ENCODE data around the gene P2RY4. TPM values are rescaled to one million over a fixed set of nuclear protein-coding genes. Genes with fewer than 3 reads are reported as not detected.
A peak's percentile ranks its signal among the peaks of the same experiment; 100 is the strongest.
"Not testable (repeated sequence)": the region's sequence is repeated elsewhere in the genome, so short reads cannot be mapped to it uniquely, and the experiment has no call there.

The P2RY4 gene
- total RNA-seq, result under 1 TPM; 0.34 to 0.69 TPM

GRCh38 chrX:70260104-70260503 lies at the start of gene P2RY4:
TSS of gene P2RY4 (minus strand) at chrX:70260204. CDS start at chrX:70259624, 580 bp downstream.
- H3K4me1 Mint-ChIP-seq (ENCODE audit: low read depth), result no peaks in the 10 kb centered on the region
- no peak for ATAC-seq (replicated peaks in 1 of 2)
- H3K36me3 Mint-ChIP-seq (ENCODE audit: insufficient read depth in 2 of 2), result peaks cover 0 to 2% of the 10 kb centered on the region in 2 donors
- H3K9me3 Mint-ChIP-seq, result no peaks in the 10 kb centered on the region
- H3K4me3 Mint-ChIP-seq, result no peak within 1 kb of the TSS
- DNase-seq, result no peak
- H3K27me3 Mint-ChIP-seq (ENCODE audit: low read depth), result peaks cover 29% of the 10 kb centered on the region
- H3K27ac Mint-ChIP-seq, result no peak within 1 kb of the TSS

- Mint-ChIP-seq H3K27ac (no peak overlapping the region), H3K4me1 (ENCODE audit: low read depth) (no peaks in the 10 kb centered on the region), H3K27me3 (ENCODE audit: low read depth) (no peaks in the 10 kb centered on the region), H3K4me3 (no peak overlapping the region), H3K9me3 (no peaks in the 10 kb centered on the region), H3K36me3 (ENCODE audit: insufficient read depth in 2 of 2) (peaks cover 5 to 8% of the 10 kb centered on the region in 2 donors)
- no peak for DNase-seq
- no peak for ATAC-seq (replicated peaks in 1 of 2)
Observed at GRCh38 chrX:70301716-70302115, 41.7 kb upstream of the P2RY4 start.

DNA sequence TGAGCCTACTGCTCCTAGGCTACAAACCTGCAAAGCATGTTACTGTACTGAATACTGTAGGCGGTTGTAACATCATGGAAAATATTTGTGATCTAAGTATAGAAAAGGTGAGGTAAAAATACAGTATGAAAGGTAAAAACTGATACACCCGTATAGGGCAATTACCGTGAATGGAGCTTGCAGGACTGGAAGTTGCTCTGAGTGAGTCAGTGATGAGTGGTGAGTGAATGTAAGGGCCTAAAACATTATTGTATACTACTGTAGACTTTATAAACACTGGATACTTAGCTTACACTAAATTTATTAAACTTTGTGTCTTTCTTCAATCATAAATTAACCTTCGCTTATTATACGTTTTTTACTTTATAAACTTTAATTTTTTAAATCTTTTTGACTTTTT lies 33.6 kb upstream of the P2RY4 start:
- H3K36me3 Mint-ChIP-seq (ENCODE audit: insufficient read depth in 2 of 2), result peaks cover 0 to 1% of the 10 kb centered on the region in 2 donors
- ATAC-seq (replicated peaks in 1 of 2), result no peak
- no peaks in the 10 kb centered on the region for H3K27me3 Mint-ChIP-seq (ENCODE audit: low read depth)
- no peak for DNase-seq
- no peaks in the 10 kb centered on the region for H3K4me1 Mint-ChIP-seq (ENCODE audit: low read depth)
- no peak overlapping the region for H3K27ac Mint-ChIP-seq
- no peaks in the 10 kb centered on the region for H3K9me3 Mint-ChIP-seq
- H3K4me3 Mint-ChIP-seq, result no peak overlapping the region

DNA sequence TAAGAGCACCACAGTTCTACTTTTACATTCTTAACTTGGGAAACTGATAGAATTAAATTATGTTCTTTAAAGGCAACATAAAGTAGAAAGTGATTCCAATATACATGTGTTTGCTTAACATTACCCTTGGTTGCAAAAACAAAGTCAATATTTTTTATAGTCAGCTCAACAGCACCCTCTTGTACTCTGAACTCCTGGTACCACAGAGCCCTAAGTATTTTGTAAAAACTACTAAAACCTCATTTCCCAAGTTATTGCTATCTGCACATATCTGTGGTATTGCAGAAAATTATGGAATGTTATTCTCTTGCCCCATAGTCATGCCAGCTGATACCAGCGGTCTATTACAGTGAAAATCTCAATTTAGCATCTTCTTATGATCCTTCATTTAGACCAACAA lies 32.8 kb upstream of the P2RY4 start:
- ATAC-seq (replicated peaks in 1 of 2), result no peak
- no peak overlapping the region for H3K27ac Mint-ChIP-seq

GRCh38 chrX:70289793-70290770 lies 30.1 kb upstream of the P2RY4 start, which contains the start of the genes KIF4A and PDZD11:
TSS of gene KIF4A (plus strand) at chrX:70290104. CDS start at chrX:70290459, 355 bp downstream.
TSS of gene PDZD11 (minus strand) at chrX:70289927. CDS start at chrX:70289341, 586 bp downstream.
- Mint-ChIP-seq H3K36me3 (ENCODE audit: insufficient read depth in 2 of 2) (peaks cover 0 to 5% of the 10 kb centered on the region in 2 donors), H3K4me3 (peak within 1 kb of the TSS; percentile 90), H3K9me3 (no peaks in the 10 kb centered on the region), H3K4me1 (ENCODE audit: low read depth) (no peaks in the 10 kb centered on the region), H3K27ac (peak within 1 kb of the TSS; percentile 82), H3K27me3 (ENCODE audit: low read depth) (peaks cover 13% of the 10 kb centered on the region)
- DNase-seq, result peak; percentile 87
- peak; percentile 99 for ATAC-seq (replicated peaks in 1 of 2)

More for the DNA sequence above, 32.8 kb upstream of the P2RY4 start:
- no peaks in the 10 kb centered on the region for H3K4me1 Mint-ChIP-seq (ENCODE audit: low read depth)
- no peaks in the 10 kb centered on the region for H3K27me3 Mint-ChIP-seq (ENCODE audit: low read depth)
- peak overlapping the region in 1 of 2 donors; percentile 27 for H3K4me3 Mint-ChIP-seq
- DNase-seq, result no peak
- H3K36me3 Mint-ChIP-seq (ENCODE audit: insufficient read depth in 2 of 2), result peaks cover 0 to 1% of the 10 kb centered on the region in 2 donors
- no peaks in the 10 kb centered on the region for H3K9me3 Mint-ChIP-seq

DNA sequence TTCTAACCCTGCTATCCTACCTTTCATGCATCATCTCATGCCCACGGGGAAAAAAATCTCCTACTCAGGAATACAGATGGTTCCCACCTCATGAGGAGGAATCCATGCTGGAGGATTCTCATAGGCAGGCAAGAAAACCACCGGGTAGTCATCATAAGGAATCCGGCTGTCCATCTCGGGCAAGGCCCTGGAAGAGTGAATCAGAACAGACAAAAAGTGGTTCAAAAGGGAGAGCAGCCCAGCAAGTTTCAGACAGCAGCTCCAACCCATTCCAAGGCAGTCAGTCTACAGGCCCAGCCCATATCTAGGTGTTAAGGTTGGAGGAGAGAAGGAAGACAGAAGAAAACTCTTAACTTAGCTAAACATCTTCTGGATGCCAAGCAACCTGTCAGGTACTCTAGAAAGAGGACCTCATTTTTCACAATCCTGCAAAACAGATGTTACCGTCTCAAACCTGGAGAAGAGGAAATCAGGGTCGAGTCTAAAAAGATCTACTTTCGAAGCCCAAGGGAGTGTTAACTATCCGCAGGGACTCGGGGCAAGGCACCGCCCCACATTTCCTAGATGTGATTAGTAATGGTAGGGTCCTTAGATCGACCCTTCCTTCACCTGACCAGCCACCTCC lies 29.3 kb upstream of the P2RY4 start:
- Mint-ChIP-seq H3K4me3 (peak overlapping the region; percentile 90), H3K36me3 (ENCODE audit: insufficient read depth in 2 of 2) (peaks cover 0 to 5% of the 10 kb centered on the region in 2 donors), H3K27ac (peak overlapping the region; percentile 82), H3K4me1 (ENCODE audit: low read depth) (no peaks in the 10 kb centered on the region), H3K9me3 (no peaks in the 10 kb centered on the region), H3K27me3 (ENCODE audit: low read depth) (peaks cover 13% of the 10 kb centered on the region)
- DNase-seq, result no peak
- no peak for ATAC-seq (replicated peaks in 1 of 2)

- ATAC-seq (replicated peaks in 1 of 2), result no peak
Observed at GRCh38 chrX:70281951-70282350, 21.9 kb upstream of the P2RY4 start, which contains the start of gene RAB41. TSS of gene RAB41 (plus strand) at chrX:70282172. CDS start at chrX:70282218, 46 bp downstream.

GRCh38 chrX:70280573-70280972 lies 20.6 kb upstream of the P2RY4 start:
- Mint-ChIP-seq H3K36me3 (ENCODE audit: insufficient read depth in 2 of 2) (no peaks in the 10 kb centered on the region), H3K27me3 (ENCODE audit: low read depth) (peaks cover 16% of the 10 kb centered on the region), H3K9me3 (no peaks in the 10 kb centered on the region), H3K27ac (no peak overlapping the region), H3K4me3 (no peak overlapping the region), H3K4me1 (ENCODE audit: low read depth) (no peaks in the 10 kb centered on the region)
- DNase-seq (no peak), ATAC-seq (replicated peaks in 1 of 2) (no peak)

More at GRCh38 chrX:70281951-70282350, 21.9 kb upstream of the P2RY4 start, which contains the start of gene RAB41:
- H3K27ac Mint-ChIP-seq, result no peak within 1 kb of the TSS
- H3K27me3 Mint-ChIP-seq (ENCODE audit: low read depth), result peaks cover 29% of the 10 kb centered on the region
- no peaks in the 10 kb centered on the region for H3K4me1 Mint-ChIP-seq (ENCODE audit: low read depth)
- H3K9me3 Mint-ChIP-seq, result no peaks in the 10 kb centered on the region
- no peak for DNase-seq
- H3K4me3 Mint-ChIP-seq, result no peak within 1 kb of the TSS
- H3K36me3 Mint-ChIP-seq (ENCODE audit: insufficient read depth in 2 of 2), result no peaks in the 10 kb centered on the region

DNA sequence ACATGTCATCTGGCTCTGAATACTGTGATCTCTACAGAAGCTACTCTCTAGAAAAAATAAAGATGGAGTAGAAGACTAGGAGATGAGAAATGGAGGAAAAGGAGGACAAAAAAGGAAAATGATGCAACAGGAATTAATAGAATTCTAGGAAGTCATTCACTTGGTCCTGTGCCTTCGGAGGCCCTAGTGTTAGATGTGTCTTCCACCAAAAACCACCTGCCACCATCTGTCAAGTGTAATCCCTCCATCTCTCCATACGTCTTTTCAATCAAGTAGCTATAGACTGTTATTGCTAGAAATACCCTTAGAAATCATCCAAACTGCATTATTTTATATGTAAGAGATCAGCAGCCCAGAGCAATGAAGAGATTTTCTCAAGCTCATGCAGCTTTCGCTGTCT lies 19.1 kb upstream of the P2RY4 start:
- no peaks in the 10 kb centered on the region for H3K4me1 Mint-ChIP-seq (ENCODE audit: low read depth)
- no peak for DNase-seq
- peaks cover 16% of the 10 kb centered on the region for H3K27me3 Mint-ChIP-seq (ENCODE audit: low read depth)
- H3K4me3 Mint-ChIP-seq, result no peak overlapping the region
- H3K27ac Mint-ChIP-seq, result no peak overlapping the region
- no peak for ATAC-seq (replicated peaks in 1 of 2)
- no peaks in the 10 kb centered on the region for H3K9me3 Mint-ChIP-seq
- no peaks in the 10 kb centered on the region for H3K36me3 Mint-ChIP-seq (ENCODE audit: insufficient read depth in 2 of 2)

GRCh38 chrX:70274029-70274428 lies 14.0 kb upstream of the P2RY4 start:
- not testable (repeated sequence) for H3K27ac Mint-ChIP-seq; H3K4me1 Mint-ChIP-seq (ENCODE audit: low read depth); H3K9me3 Mint-ChIP-seq; H3K36me3 Mint-ChIP-seq (ENCODE audit: insufficient read depth in 2 of 2); H3K4me3 Mint-ChIP-seq; DNase-seq; ATAC-seq (replicated peaks in 1 of 2)
- H3K27me3 Mint-ChIP-seq (ENCODE audit: low read depth), result peaks cover 13% of the 10 kb centered on the region

DNA sequence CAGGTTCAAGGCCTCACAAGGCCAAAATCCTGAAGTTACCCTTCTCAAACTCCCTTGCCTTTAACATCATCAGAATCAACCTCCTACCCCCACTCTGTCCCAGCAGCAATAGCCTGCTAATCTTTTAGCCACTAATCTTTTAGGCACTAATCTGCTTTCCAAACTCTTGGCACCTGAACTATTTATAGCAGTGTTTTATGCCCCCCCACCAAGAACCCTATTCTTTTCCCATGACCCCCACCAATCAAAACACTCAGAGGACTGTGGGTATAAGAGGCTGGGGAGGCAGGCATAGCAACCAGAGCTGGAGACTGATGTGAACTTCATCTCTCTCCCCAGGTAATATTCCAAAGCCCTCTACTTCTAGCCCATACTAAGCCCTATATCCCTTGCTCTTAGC lies 8.0 kb upstream of the P2RY4 start, which contains the start of gene ARR3:
TSS of gene ARR3 (plus strand) at position 301 of the 400 bp plus-strand sequence. CDS start 1,052 bp downstream, outside the sequence.
- no peak within 1 kb of the TSS for H3K27ac Mint-ChIP-seq
- DNase-seq (no peak), ATAC-seq (replicated peaks in 1 of 2) (no peak)
- H3K9me3 Mint-ChIP-seq, result no peaks in the 10 kb centered on the region
- H3K4me3 Mint-ChIP-seq, result no peak within 1 kb of the TSS
- H3K27me3 Mint-ChIP-seq (ENCODE audit: low read depth), result peaks cover 26% of the 10 kb centered on the region
- no peaks in the 10 kb centered on the region for H3K36me3 Mint-ChIP-seq (ENCODE audit: insufficient read depth in 2 of 2)
- no peaks in the 10 kb centered on the region for H3K4me1 Mint-ChIP-seq (ENCODE audit: low read depth)

GRCh38 chrX:70264784-70265183 lies 4.8 kb upstream of the P2RY4 start:
- Mint-ChIP-seq H3K36me3 (ENCODE audit: insufficient read depth in 2 of 2) (no peaks in the 10 kb centered on the region), H3K9me3 (no peaks in the 10 kb centered on the region), H3K27me3 (ENCODE audit: low read depth) (peaks cover 20% of the 10 kb centered on the region), H3K27ac (no peak overlapping the region), H3K4me3 (no peak overlapping the region), H3K4me1 (ENCODE audit: low read depth) (no peaks in the 10 kb centered on the region)
- ATAC-seq (replicated peaks in 1 of 2) (no peak), DNase-seq (no peak)

Data from activated T-cell treated with anti-CD3 and anti-CD28 coated beads, Interleukin-2, amount 50 U/mL, for 72 hours (primary cell).